ENCODE measurements around the gene KANSL1L. TPM values are rescaled to one million over a fixed set of nuclear protein-coding genes. Genes with fewer than 3 reads are reported as not detected.

The KANSL1L gene
- total RNA-seq, 1 experiment from 2014 or later = 6.4 TPM

DNA sequence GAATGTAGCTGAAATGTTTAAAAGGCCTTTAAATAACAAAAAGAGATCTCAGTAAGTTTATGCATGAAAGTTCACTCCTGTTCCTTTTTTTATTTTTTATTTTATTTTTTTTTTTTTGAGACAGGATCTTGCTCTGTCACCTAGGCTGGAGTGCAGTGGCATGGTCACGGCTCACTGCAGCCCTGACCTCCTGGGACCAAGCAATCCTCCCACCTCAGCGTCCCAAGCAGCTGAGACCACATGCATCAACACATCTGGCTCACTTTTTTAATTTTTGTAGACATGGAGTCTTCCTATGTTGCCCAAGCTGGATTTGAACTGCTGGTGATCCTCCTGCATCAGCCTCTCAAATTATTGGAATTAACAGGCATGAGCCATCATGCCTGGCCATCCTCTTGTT is 84.3 kb downstream of the KANSL1L start:
- no peak for DNase-seq (ENCODE audit: low read depth)

DNA sequence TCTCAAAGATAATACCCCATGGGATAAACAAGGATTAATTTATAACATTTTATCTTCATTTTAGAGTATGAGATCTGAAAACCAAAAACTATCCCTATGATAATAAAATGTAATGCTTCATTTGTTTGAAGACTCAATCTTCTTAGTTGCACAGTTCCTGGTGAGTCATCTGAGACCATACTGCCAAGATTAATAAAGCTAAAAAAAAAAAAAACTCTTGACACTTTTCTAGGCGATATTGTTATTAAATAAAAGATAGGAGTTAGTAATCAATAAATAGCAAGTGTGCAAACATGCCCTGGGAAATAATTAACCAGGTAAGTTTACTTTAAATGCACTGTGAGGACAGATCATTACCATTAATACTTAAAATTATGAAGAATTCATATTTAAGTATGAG is 84.9 kb downstream of the KANSL1L start:
- DNase-seq (ENCODE audit: low read depth) = no peak

DNA sequence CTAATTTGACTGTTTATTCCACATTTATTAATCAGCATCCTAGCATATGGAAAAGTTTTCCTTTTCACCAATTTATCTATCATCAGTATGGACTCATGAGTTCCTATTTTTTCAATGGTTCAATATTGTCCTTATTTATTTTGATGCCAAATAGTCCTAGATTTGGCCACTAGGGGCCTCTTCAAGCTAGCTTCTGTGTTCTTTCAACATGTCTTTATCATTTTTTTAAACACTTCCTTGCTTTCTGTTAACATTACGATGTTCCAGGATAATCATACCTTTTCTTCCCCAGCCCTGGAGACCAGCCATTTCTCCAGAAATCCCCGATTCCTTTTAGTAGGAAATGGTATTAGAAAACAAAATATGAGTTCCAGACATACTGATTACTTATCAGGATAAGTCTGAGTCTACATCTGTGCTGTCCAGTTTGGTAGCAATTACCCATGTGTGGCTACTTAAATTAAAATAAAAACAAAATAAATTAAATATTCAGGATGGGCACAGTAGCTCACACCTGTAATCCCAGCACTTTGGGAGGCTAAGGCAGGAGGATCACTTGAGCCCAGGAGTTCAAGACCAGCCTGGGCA is 98.2 kb downstream of the KANSL1L start:
- peak; percentile 52 for DNase-seq (ENCODE audit: low read depth)

DNA sequence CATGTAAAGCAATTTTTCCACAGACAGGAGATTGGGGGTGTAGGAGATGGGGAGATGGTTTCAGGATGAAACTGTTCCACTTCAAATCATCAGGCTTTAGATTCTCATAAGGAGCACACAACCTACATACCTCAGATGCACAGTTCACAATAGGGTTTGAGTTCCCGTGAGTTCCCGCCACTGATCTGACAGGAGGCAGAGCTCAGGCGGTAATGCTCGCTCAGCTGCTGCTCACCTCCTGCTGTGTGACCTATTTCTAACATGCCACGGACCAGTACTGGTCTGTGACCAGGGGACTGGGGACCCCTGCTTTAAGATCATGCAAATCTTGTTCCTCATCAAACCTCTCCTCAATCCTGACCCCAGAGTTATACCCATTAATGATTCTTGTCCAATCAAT is 98.7 kb downstream of the KANSL1L start:
- no peak for DNase-seq (ENCODE audit: low read depth)

DNA sequence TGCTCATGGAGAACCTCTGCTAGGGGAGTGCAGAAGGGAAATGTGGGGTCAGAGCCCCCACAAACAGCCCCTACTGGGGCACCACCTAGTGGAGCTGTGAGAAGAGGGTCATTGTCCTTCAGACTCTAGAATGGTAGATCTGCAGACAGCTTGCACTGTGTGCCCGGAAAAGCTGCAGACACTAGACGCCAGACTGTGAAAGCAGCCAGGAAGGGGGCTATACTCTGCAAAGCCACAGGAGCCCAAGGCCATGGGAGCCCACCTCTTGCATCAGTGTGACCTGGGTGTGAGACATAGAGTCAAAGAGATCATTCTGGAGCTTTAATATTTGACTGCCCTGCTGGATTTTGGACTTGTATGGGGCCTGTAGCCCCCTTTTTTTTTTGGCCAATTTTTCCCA is 107.9 kb downstream of the KANSL1L start:
- DNase-seq (ENCODE audit: low read depth) = no peak

DNA sequence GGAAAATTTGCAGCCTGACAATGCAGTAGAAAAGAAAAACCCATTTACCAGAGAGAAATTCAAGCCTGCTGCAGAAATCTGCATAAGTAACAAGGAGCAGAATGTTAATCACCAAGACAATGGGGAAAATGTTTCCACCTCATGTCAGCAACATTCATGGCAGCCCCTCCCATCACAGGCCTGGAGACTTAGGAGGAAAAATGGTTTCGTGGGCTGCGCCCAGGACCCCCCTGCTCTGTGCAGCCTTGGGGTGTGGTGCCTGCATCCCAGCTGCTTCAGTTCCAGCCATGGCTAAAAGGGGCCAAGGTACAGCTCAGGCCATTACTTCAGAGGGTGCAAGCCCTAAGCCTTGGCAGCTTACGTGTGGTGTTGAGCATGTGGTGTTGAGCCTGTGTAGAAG is 115.4 kb downstream of the KANSL1L start:
- DNase-seq (ENCODE audit: low read depth) = no peak

DNA sequence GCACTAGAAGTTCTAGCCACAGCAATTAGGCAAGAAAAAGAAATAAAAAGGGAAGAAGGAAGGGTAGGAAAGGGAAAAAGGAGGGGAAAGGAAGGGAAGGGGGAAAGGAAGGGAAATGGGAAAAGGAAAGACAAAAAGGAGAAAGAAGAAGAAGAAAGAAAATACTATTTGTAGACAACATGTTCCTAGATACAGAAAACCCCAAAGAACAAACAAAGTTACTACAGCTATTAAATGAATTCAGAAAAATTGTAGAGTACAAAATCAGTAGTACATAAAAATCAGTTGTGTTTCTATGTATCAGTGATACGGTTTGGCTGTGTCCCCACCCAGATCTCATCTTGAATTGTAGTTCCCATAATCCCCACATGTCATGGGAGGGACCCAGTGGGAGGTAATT is 116.5 kb downstream of the KANSL1L start:
- no peak for DNase-seq (ENCODE audit: low read depth)

DNA sequence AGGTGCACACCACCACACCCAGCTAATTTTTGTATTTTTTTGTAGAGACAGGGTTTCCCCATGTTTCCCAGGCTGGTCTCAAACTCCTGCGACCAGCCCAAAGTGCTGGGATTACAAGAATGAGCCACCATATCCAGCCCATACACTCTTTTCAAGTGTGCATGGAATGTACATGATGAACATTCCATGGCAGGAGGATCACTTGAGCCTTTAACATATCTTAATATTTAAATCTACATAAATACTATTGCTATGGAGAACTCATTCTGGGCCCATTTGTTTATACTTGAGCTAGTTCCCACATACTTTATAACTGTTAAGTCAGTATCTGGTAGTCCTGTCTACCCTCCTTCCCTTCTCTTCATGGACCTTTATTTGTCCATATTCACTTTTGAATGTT is 120.3 kb downstream of the KANSL1L start:
- no peak for DNase-seq (ENCODE audit: low read depth)

DNA sequence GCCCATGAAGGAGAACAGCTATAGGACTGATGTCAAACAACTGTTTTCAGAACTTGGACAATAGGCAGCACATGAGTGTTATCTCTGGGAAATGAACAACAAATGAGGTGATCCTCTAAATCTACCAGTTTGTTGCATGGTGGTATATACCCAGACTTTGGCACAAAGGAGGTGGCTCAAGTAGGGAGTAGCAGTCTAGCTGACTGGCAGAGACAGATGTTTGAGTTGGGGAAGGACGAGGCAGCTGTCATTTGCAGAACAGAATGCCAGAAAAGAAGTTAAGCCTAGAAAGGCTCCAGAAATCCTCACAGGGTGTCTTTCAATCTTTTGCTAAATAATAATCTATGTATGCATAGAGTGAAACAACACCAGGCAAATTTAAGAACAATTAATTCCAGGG is 121.4 kb downstream of the KANSL1L start:
- DNase-seq (ENCODE audit: low read depth) = no peak

DNA sequence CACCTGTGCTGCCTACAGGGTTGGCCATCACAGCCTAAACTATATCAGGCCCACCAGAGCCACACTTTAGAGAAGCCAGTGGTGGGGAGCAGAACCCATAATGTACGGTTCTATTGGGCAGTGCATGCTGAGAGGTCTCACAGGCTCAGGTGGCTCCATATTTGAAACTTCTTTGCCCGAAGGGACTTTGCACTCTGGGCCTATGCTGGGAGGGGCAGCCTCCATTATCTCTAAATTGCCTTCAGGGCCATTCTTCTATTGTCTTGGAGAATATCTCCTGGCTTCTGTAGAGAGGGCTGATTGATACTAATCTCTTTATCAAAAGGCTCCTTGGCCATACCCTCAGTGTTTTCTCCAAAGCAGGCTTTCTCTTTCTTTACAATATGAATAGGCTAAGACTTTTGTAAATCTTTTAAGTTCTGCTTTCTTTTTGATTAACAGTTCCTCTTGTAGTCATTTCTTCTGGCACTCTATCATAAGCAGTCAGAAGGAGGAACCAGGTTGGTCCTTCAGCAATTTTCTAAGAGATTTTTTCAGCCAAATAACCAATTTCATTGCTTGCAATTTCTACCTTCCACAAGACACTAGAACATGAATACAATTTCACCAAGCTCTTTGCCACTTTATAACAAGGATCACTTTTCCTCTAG is 124.2 kb downstream of the KANSL1L start:
- DNase-seq (ENCODE audit: low read depth) = no peak

DNA sequence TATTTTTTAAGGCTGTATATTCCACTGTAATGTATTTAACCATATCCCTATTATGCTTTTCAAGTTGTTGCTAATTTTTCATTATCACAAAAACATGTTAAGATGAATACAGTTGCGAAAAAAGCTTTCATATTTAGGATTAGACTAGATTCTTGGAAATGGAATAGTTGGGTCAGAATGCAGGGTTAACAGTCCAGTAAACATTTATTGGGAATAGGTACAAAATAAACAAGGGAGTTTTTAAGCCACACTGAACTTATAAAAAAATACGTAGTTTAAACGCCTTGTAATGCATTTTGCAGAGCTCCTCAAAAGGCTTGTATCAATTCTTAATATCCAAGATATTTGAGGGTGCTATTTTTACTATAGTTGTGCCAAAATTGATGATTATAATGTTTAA is 133.1 kb downstream of the KANSL1L start:
- no peak for DNase-seq (ENCODE audit: low read depth)

DNA sequence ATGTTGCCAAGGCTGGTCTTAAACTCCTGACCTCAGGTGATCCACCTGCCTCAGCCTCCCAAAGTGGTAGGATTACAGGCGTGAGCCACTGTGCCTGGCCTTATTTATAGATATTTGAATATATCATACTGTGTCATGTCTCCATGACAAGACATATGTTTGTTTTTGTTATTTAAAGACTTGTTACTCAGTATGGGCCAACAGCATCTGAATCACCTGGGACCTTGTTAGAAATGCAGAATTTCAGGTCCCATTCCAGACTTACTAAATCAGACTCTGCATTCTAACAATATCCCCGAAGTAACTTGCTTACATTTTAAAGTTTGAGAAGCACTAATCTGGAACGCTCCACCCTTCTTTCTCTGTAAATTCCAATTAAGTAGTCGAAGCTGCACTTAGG is 135.5 kb downstream of the KANSL1L start:
- no peak for DNase-seq (ENCODE audit: low read depth)

DNA sequence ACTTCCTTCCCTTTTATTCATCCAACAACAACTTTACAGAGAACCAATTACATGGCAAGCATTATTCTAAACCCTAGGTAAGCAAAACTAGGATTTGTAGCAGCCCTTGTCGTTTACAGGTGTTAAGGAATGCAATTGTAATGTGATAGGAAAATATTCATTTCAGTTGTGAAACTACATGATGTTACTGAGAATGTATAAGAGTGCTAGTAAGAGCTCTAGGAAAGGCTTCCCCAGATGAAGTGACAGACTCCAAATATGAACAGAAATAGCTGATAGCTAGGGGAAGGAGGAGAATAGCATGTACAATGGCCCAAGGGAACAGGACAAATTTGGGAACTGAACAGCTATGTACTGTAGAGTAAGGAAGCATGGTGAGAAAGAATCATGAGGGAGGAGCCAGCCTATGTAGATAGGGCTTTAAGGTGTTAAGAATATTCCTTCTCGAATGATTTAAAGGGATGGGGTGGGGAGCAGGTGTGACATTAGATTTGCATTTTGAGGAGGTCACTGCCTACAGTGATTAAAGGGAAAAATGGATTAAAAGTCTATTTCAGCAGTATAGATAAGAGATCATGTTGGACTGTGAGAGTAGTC is 137.0 kb downstream of the KANSL1L start:
- DNase-seq (ENCODE audit: low read depth) = no peak

DNA sequence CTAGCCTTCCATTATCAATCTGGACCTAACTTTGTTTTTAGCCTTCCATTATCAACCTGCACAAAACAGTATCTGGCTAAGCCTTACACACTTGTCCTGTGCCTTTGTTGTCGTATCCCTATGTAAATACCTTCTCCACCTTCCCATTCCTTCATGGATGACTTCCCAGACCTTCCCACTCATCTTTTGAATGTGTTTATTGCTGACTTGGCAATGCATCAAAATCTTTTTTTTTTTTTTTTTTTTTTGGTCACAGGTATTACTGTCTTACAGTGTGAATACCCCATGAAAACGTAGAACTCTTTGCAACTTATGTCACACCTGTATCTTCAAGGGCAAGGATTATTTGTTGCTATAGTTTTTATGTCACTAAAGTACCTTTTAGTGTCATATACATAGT is 143.0 kb downstream of the KANSL1L start:
- no peak for DNase-seq (ENCODE audit: low read depth)

DNA sequence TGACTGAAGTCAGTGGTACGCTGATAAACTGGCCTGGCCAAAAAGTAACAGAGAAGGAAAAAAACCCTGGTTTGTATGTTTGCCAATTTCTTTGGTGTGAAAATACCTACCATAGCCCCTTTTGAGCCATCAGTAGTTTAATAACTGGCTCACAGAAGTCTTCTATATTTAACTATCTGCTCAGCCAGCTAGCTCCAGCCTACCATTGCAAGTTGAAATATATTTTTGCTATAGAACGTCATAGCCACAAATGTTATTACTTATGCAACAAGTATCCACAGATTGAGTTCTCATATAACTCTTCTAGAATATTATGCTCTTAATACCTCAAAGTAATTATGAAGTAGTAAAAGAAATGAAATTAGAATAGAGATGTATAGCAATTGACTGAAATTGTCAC is 143.6 kb downstream of the KANSL1L start:
- DNase-seq (ENCODE audit: low read depth) = no peak

DNA sequence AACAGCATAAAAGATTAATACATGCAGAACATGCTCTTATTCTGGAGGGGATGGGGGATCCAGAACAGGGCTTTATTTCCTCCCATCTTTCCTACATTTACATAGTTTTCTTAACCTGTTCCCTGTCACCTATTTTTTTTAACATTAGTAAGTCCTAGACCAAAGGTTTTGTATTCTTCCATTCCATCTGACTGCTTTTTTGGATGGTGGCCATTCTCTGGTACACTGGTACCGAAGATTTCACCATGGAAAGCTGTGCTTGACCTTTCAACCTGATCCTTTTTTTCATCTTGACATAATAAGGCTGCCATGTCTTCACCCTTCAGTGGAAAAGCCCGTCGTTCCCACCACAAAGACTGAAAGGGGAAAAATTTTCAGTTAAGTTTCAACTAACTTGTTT is 148.4 kb downstream of the KANSL1L start:
- DNase-seq (ENCODE audit: low read depth) = no peak

DNA sequence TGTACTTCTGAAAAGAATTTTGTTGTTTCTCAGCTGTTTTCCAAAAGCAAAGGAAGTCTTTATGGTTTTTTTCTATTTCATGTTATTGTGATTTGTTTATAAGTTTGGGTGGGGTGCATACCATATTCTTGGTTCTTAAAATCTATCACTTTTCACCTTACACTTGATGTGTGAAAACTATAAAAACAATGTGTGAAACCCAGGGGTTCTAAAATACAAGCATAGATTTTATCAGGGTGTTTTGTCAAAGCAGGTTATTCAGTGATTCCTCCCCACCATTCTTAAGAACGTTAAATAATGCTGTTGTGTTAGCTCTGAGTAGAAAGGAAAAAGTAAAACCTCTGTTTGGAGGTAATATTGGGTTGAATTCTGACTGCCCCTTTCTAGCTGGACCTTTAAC is 151.1 kb downstream of the KANSL1L start:
- DNase-seq (ENCODE audit: low read depth) = no peak

DNA sequence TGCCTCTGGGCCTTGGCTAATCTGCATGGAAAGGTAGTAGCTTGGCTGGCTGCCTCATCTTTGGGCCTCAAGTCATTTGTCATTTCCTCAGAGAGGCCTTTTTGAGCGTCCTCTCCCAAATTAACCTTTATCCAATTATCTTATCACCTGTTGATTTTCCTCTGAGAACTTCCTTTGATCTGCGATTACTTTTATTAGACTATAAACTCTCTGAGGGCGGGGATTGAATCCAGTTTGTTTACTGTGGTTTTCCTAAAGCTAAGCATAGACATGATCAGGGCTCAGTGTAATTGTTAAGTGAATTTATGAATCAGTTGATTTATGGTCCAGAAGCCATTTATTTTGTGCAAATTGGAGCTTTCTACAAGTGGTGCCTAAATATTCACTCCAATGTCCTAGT is 161.3 kb downstream of the KANSL1L start:
- DNase-seq (ENCODE audit: low read depth) = no peak

DNA sequence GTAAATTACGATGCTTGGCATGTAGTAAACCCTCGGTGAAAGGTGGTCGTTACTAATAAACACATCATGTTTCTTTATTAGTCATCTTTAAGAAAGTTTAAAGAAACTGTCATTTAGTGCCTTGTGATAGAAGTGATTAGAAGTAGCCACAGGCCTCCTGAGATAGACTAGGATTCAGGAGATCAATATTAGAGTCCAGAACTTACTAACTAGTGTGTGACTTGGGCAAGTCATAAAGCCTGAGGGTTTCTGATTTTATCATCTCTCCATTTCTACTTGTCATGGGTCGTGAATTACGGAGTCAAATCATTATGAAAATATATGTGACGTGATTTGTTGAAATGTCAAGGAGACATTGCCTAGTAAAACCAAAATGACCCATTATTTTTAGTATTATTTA is 162.1 kb downstream of the KANSL1L start:
- no peak for DNase-seq (ENCODE audit: low read depth)

DNA sequence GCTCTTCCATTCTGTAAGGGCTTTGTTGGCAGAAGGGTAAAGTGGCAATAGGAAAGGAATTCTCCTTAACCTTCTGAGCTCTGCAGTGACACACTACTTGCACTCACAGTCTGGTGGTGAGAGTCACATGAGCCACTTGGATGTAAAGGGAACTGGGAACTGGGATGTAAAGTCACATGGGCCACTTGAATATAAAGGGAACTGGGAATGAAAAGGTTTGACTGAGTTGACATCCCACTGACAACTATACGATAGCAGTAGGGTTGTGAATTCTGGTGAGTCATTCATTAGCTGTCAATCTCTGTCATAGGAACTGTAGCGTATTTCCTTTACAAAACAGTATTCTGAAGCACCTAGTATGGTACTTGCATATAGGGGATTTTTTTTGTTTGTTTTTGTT is 163.3 kb downstream of the KANSL1L start:
- no peak for DNase-seq (ENCODE audit: low read depth)

DNA sequence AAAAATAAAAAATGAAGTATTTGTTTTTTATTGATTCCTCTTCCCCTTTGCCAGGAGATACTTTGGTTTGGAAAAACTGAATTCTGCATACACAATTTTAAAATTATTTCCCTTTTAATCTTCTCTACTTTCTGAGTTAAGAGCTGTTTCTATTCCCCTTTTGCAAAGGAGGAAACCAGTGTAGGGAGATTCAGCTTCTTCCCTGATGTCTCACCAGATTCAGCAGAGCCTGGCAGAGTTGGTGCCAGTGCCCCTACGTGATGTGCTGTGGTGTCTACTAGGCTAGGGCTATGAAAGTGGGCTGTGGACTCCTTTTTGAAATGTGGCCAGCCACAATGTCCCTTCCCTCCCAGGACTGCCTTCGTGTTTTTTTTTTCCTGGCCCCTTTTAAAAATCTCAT is 166.3 kb downstream of the KANSL1L start:
- no peak for DNase-seq (ENCODE audit: low read depth)

DNA sequence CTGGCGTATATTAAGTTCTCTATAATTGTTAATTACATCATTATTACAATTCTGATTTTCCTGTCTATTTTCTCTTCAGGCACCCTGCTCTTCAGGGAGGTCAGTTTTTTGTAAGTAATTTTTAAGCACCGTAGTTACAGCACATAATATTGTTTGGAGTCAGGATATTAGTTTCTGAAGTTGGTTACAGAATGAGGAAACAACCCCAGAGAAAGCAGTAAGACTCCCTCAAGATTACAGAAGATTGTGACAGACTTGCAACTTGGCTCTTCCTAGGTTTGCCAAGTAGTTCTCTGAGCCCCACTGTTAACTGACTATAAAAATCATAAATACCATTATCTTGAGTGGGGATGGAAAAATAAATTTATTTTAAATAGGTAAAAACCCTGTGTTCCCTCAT is 167.8 kb downstream of the KANSL1L start:
- no peak for DNase-seq (ENCODE audit: low read depth)

Measured in HT1080 (cell line).